ENCODE data around the gene ADAMTS6.

The ADAMTS6 gene

DNA sequence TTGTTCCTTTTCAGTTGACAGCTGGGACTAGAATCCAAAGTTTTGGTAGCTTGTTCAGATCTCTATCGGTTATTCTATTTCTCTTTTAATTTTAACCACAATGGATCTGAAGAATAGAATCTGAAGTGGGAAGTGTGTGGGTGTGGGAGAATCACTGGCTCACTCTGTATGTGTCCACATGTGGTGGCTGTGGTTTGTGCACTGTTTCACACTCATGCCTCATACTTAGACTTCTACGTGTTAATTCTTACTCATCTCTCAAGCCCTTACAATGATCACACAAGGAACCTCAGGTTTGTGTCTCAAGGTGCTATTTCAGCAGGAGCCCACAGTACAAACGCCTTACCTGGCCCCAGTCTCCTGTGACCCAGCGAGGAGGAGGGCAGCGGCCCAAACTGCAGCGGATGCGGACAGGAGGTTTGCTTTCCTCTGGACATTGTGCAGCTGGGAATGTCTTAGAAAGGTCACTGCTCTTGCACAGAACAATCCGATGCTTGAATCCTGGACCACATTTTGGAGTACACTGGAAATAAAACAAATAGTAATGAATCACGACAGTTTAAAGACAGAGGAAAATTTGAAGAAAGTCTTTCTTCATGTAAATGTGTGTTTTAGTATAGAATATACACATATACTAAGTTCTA, 309.1 kb downstream of the ADAMTS6 start:
- 98% methylated on average over 7 of the region's 9 CpGs for WGBS
- Histone ChIP-seq H3K27ac (ENCODE audit: low read depth, low read length) (no peak overlapping the region), H3K9ac (ENCODE audit: low read depth, low read length) (no peak overlapping the region)

DNA sequence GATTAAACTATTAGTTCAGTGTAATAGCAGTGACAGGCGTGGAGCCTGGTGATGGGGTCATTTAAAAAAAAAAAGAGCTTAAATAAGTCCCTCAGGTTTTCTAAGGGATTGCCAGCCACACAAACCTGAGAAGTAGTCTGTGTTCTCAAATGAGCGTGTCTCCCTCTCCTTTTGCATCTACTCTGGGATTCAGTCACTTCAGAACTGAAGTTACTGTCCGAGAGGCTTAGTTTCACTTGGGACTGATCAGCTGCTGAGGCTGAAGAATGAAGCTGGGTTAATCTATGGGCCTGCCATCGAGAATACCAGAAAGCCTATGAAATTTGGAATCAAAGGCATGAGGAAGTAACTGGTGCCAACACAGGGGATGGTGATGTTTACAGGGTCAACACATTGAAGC, 310.1 kb downstream of the ADAMTS6 start:
- no peak overlapping the region for H3K9ac ChIP-seq (ENCODE audit: low read depth, low read length)
- H3K27ac ChIP-seq (ENCODE audit: low read depth, low read length) = no peak overlapping the region
- 92% methylated on average over 4 of the region's 4 CpGs for WGBS

More for the DNA sequence above, 309.1 kb downstream of the ADAMTS6 start:
- H3K4me3 ChIP-seq (ENCODE audit: low read length) = no peak overlapping the region
- H3K36me3 ChIP-seq (ENCODE audit: insufficient read depth, low read length) = no peaks in the 10 kb centered on the region; the same call in 1 of the 2 replicates
- H3K27me3 ChIP-seq (ENCODE audit: insufficient read depth, low read length) = no peaks in the 10 kb centered on the region
- H3K9me3 ChIP-seq (ENCODE audit: insufficient read depth, low read depth, low read length) = 0 out of 2 replicates have a peak, but pooled peaks cover 3% of the 10 kb centered on the region
- no peaks in the 10 kb centered on the region for H3K4me1 ChIP-seq (ENCODE audit: insufficient read depth, low read length)

DNA sequence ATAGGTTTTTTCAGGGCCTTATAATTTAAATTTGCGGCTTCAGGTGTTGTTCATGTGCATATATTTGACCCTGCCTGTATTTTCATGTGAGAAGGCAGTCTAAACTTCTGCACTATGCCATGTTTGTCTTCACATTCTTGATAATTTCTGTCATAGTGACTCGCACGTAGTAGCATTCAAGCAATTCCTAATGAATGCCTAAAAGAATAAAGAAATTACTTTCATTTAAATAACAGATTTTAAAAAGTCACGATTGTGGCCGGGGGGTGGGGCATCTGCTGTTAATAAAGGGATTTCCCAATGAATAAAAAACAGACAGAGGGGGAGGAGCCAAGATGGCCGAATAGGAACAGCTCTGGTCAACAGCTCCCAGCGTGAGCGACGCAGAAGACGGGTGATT, 318.0 kb downstream of the ADAMTS6 start:
- Histone ChIP-seq H3K27ac (ENCODE audit: low read depth, low read length) (no peak overlapping the region), H3K27me3 (ENCODE audit: insufficient read depth, low read length) (no peaks in the 10 kb centered on the region), H3K9ac (ENCODE audit: low read depth, low read length) (no peak overlapping the region), H3K36me3 (ENCODE audit: insufficient read depth, low read length) (no peaks in the 10 kb centered on the region), H3K9me3 (ENCODE audit: insufficient read depth, low read depth, low read length) (peaks cover 11% of the 10 kb centered on the region), H3K4me3 (ENCODE audit: low read length) (no peak overlapping the region), H3K4me1 (ENCODE audit: insufficient read depth, low read length) (no peaks in the 10 kb centered on the region)
- 92% methylated on average over 10 of the region's 10 CpGs for WGBS

More for the DNA sequence above, 310.1 kb downstream of the ADAMTS6 start:
- H3K4me1 ChIP-seq (ENCODE audit: insufficient read depth, low read length) = no peaks in the 10 kb centered on the region
- H3K27me3 ChIP-seq (ENCODE audit: insufficient read depth, low read length) = no peaks in the 10 kb centered on the region
- H3K4me3 ChIP-seq (ENCODE audit: low read length) = no peak overlapping the region
- no peaks in the 10 kb centered on the region; the same call in 1 of the 2 replicates for H3K36me3 ChIP-seq (ENCODE audit: insufficient read depth, low read length)
- 0 out of 2 replicates have a peak, but pooled peaks cover 3% of the 10 kb centered on the region for H3K9me3 ChIP-seq (ENCODE audit: insufficient read depth, low read depth, low read length)

DNA sequence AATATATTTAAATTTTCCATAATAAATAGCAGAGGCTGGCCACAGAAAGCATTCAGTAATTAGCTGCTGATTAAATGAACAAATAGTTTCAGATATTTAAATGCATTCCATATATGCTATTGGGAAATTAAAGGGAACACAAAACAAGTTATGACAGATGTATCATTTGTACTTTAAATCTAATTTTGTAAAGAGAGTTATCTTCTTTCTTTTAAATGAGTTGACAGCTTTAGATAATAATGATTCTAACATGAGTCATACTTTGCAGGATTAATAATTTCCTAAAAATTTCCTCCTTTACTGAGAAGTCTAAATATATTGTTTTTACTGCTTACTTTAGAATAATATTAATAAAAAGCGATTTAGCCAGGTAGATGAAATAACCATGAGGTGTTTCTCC, 320.1 kb downstream of the ADAMTS6 start:
- Histone ChIP-seq H3K27me3 (ENCODE audit: insufficient read depth, low read length) (no peaks in the 10 kb centered on the region), H3K9me3 (ENCODE audit: insufficient read depth, low read depth, low read length) (peaks cover 11% of the 10 kb centered on the region), H3K27ac (ENCODE audit: low read depth, low read length) (no peak overlapping the region), H3K36me3 (ENCODE audit: insufficient read depth, low read length) (no peaks in the 10 kb centered on the region), H3K4me3 (ENCODE audit: low read length) (no peak overlapping the region), H3K4me1 (ENCODE audit: insufficient read depth, low read length) (no peaks in the 10 kb centered on the region), H3K9ac (ENCODE audit: low read depth, low read length) (no peak overlapping the region)
- WGBS = no CpG with 5 or more reads among the region's 1 CpG

DNA sequence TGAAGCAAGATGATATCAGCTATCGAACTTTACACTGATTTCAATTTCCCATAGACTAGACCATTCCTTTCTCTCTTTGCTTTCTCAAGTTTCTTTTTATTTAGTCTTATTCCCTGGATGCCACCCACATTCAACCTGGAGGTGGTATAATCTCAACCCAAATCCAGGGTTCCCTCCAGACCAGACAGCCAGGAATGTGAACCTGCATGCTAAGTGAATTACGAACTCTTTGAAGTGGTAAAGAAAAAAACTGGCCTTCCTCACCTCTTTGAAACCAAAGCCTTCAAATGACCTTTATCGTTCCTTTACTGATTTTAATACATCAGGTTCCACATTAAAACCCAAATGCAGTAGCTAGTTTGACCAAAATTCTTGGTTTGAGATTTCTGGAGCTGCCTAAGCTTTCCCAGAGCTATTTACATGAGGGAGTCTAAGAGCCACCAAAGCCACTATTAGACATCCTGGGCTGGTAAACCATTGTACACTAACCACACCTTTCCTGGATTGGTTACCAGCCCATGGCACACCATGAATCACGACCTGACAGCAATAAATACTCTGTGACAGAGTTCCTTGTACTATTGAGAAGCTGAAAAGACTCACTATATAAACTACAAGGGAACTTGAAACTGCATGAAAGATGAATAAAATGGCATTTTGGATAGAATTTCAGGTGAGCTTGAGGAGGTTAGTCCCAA, 323.7 kb downstream of the ADAMTS6 start:
- Histone ChIP-seq H3K27ac (ENCODE audit: low read depth, low read length) (no peak overlapping the region), H3K9me3 (ENCODE audit: insufficient read depth, low read depth, low read length) (peaks cover 2% of the 10 kb centered on the region; the same call in 1 of the 2 replicates), H3K9ac (ENCODE audit: low read depth, low read length) (no peak overlapping the region), H3K27me3 (ENCODE audit: insufficient read depth, low read length) (no peaks in the 10 kb centered on the region), H3K36me3 (ENCODE audit: insufficient read depth, low read length) (no peaks in the 10 kb centered on the region), H3K4me1 (ENCODE audit: insufficient read depth, low read length) (no peaks in the 10 kb centered on the region), H3K4me3 (ENCODE audit: low read length) (no peak overlapping the region)
- WGBS = 84% methylated on average over 4 of the region's 4 CpGs

DNA sequence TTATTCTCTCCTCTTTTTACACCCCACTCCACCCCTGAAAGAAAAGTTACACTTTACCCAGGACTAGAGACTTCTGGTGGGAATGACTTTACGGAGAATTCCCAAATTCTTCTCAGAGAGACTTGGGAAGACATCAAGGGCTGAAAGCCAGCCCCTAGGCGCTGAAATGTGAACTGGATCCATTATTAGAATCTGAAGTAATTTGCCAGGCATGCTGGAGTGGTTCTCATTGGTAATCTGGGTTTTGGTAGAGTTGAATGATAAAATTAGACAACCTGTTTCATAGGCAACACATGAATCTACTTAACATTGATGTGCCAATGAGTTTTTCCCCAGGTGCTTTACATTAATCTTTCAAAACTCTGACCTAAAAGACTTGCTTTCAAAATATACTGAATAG, 324.8 kb downstream of the ADAMTS6 start:
- no peaks in the 10 kb centered on the region for H3K9me3 ChIP-seq (ENCODE audit: insufficient read depth, low read depth, low read length)
- H3K4me3 ChIP-seq (ENCODE audit: low read length) = no peak overlapping the region
- H3K4me1 ChIP-seq (ENCODE audit: insufficient read depth, low read length) = no peaks in the 10 kb centered on the region
- H3K27ac ChIP-seq (ENCODE audit: low read depth, low read length) = no peak overlapping the region
- WGBS = 93% methylated on average over 2 of the region's 2 CpGs
- no peaks in the 10 kb centered on the region for H3K36me3 ChIP-seq (ENCODE audit: insufficient read depth, low read length)
- no peak overlapping the region for H3K9ac ChIP-seq (ENCODE audit: low read depth, low read length)
- H3K27me3 ChIP-seq (ENCODE audit: insufficient read depth, low read length) = no peaks in the 10 kb centered on the region

DNA sequence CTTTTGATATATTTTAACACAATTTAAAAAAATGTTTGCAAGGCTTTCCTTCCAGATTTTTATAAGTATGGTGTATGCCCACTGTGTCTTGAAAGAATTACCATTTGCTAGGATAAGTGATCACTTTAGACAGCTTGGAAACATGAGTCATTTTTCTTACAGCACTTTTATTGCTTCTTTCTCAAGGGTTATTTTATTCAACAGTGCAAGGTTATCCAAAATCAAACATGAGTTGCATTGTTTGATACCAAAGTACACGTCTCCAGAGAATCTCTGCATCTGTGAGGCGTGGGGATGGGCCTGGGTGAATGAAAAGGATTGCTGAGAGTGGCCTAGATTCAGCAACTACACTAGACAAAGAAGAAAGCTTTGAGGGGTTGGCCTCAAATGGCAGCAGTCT, 329.6 kb downstream of the ADAMTS6 start:
- WGBS = 98% methylated on average over 2 of the region's 2 CpGs
- H3K27ac ChIP-seq (ENCODE audit: low read depth, low read length) = no peak overlapping the region
- no peaks in the 10 kb centered on the region for H3K4me1 ChIP-seq (ENCODE audit: insufficient read depth, low read length)
- no peaks in the 10 kb centered on the region for H3K36me3 ChIP-seq (ENCODE audit: insufficient read depth, low read length)
- no peaks in the 10 kb centered on the region for H3K9me3 ChIP-seq (ENCODE audit: insufficient read depth, low read depth, low read length)
- no peaks in the 10 kb centered on the region for H3K27me3 ChIP-seq (ENCODE audit: insufficient read depth, low read length)
- H3K4me3 ChIP-seq (ENCODE audit: low read length) = no peak overlapping the region
- no peak overlapping the region for H3K9ac ChIP-seq (ENCODE audit: low read depth, low read length)

DNA sequence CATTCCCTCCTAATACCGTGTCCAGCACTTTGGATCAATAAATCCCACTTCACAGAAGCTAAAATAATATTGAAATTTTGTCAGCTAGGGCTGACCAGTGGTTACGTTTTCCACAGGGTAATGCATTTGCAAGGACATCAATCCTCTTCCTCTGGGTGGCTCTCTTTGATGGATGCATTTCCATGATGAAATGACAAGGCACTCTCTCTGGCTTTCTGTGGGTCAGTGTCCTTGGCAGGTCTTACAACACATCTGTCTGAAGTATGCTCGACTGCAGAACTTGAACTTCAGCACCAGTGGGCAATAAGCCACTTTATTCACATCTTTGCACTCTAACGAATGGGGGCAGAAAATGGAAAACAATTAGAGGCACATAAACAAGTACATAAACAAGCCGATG, 330.1 kb downstream of the ADAMTS6 start:
- Histone ChIP-seq H3K4me3 (ENCODE audit: low read length) (no peak overlapping the region), H3K9me3 (ENCODE audit: insufficient read depth, low read depth, low read length) (no peaks in the 10 kb centered on the region), H3K27me3 (ENCODE audit: insufficient read depth, low read length) (no peaks in the 10 kb centered on the region), H3K36me3 (ENCODE audit: insufficient read depth, low read length) (no peaks in the 10 kb centered on the region), H3K27ac (ENCODE audit: low read depth, low read length) (no peak overlapping the region), H3K9ac (ENCODE audit: low read depth, low read length) (no peak overlapping the region), H3K4me1 (ENCODE audit: insufficient read depth, low read length) (no peaks in the 10 kb centered on the region)
- WGBS = 86% methylated on average over 5 of the region's 5 CpGs

DNA sequence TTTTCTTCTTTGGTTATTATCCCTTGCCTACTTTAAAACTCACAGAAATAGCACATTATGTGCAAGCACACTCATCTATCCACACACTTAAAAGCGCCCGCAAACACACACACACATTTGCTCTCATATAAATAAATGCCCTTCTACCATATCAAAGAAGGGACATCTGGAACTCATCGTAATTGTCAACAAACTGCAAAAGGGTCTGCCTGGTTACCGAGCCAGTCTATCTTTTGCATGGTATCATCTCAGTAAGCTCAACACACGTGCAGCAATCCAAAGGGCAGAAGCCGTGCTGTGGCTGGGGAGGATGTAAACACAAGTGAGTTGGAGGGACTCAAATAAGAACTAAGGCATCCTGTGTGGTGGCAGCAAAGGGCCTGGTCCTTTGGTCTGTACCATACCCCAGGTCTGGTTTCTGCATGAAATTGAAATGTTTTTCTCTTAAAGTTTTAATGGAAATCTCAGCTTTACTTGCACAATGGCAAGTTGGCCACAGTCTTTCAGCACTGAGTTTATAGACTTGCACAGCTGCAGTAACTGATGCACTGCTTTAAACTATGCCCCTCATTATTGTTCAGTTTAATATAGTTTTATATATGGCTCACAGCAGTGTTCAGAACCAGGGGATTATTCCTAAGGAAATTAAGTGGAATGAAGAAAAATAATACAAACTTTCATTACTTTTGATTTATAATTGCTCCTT, 331.0 kb downstream of the ADAMTS6 start:
- H3K9me3 ChIP-seq (ENCODE audit: insufficient read depth, low read depth, low read length) = no peaks in the 10 kb centered on the region
- H3K9ac ChIP-seq (ENCODE audit: low read depth, low read length) = no peak overlapping the region
- H3K4me3 ChIP-seq (ENCODE audit: low read length) = no peak overlapping the region
- H3K4me1 ChIP-seq (ENCODE audit: insufficient read depth, low read length) = no peaks in the 10 kb centered on the region
- no peaks in the 10 kb centered on the region for H3K27me3 ChIP-seq (ENCODE audit: insufficient read depth, low read length)
- H3K27ac ChIP-seq (ENCODE audit: low read depth, low read length) = no peak overlapping the region
- WGBS = 90% methylated on average over 6 of the region's 6 CpGs
- no peaks in the 10 kb centered on the region for H3K36me3 ChIP-seq (ENCODE audit: insufficient read depth, low read length)

DNA sequence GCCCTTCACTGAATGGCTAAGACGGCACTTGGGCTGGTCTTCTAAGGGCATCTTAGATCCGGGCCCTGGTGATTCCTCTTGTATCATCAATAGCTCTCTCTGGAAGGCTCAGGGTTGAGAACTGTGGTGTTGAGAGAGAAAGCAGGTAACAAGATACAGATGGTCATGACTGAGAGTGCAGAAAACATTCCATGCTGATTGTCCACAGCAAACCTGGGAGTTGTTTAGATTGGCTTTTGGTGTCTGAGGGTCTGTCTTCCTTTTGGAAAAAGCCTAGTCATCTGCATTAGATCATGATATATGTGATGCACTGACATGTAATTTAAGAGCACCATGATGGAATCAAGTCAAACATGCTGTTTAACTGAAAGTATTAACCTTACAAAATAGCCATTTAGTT, 331.9 kb downstream of the ADAMTS6 start:
- H3K9me3 ChIP-seq (ENCODE audit: insufficient read depth, low read depth, low read length) = no peaks in the 10 kb centered on the region
- 92% methylated on average over 2 of the region's 2 CpGs for WGBS

DNA sequence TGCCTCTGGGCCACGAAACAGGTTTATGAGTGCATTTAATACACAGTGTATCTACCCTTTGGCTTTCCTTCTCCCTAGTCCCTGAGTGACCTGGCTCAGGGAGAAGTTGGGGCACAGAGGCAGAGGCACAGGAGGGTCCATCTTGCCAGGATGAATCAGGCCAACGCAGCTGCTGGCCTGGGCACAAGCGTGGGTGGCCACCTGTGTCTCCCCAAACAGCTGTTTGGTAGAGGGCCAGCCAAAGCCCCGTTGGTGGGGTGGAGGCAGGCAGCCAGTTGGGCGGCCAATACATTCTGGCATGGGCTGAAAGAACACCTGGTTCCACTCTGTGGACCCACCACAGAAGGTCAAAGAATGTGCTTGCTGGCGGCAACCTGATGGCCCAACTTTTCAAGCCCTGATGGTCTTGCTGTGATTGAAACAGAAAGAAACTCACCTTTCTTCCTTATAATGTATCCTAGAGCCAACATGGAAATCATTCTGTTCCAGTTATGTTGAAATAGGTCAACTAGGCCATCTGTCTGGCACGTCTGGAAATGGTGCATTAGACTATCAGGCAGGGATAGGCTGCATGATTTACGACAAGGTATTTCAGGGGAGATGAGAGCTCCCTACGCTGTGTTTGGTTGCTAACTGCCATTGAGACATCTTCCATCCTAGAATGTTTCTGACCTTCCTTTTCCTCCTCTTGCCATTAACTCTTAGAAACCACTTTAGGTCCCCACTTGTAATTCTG, 337.4 kb downstream of the ADAMTS6 start:
- no peak overlapping the region; the same call in 1 of the 2 replicates for H3K27ac ChIP-seq (ENCODE audit: low read depth, low read length)
- peaks cover 33% of the 10 kb centered on the region for H3K4me1 ChIP-seq (ENCODE audit: insufficient read depth, low read length)
- WGBS = 85% methylated on average over 9 of the region's 9 CpGs

More for the DNA sequence above, 331.9 kb downstream of the ADAMTS6 start:
- no peak overlapping the region for H3K27ac ChIP-seq (ENCODE audit: low read depth, low read length)
- H3K27me3 ChIP-seq (ENCODE audit: insufficient read depth, low read length) = no peaks in the 10 kb centered on the region
- no peaks in the 10 kb centered on the region for H3K36me3 ChIP-seq (ENCODE audit: insufficient read depth, low read length)
- H3K4me3 ChIP-seq (ENCODE audit: low read length) = no peak overlapping the region
- no peak overlapping the region for H3K9ac ChIP-seq (ENCODE audit: low read depth, low read length)
- no peaks in the 10 kb centered on the region for H3K4me1 ChIP-seq (ENCODE audit: insufficient read depth, low read length)

More for the DNA sequence above, 337.4 kb downstream of the ADAMTS6 start:
- no peak overlapping the region for H3K4me3 ChIP-seq (ENCODE audit: low read length)
- no peaks in the 10 kb centered on the region for H3K27me3 ChIP-seq (ENCODE audit: insufficient read depth, low read length)
- no peaks in the 10 kb centered on the region for H3K9me3 ChIP-seq (ENCODE audit: insufficient read depth, low read depth, low read length)
- no peak overlapping the region for H3K9ac ChIP-seq (ENCODE audit: low read depth, low read length)
- H3K36me3 ChIP-seq (ENCODE audit: insufficient read depth, low read length) = no peaks in the 10 kb centered on the region

Measured in HUES64 (cell line).